HepG2 (cell line): Measurements from ENCODE around the gene AKAP12. TPM values are rescaled to one million over a fixed set of nuclear protein-coding genes. Genes with fewer than 3 reads are reported as not detected.

ENCODE experiments used
- GABPB1 ChIP-seq: IDR thresholded peaks from 2 replicates; pipeline ENCODE4 v1.6.1; 2016; ENCODE audit warnings: mild to moderate bottlenecking, missing genetic modification reagents, moderate library complexity, missing compliant biosample characterization
- MAZ ChIP-seq, 2 experiments: sonication (generic) in 1 of 2; formaldehyde crosslinking in 1 of 2; IDR thresholded peaks; 2 replicates each; pipeline versions ENCODE4 v1.5.0 to v1.6.1; 2012 to 2020; ENCODE audit warnings: low read depth in 2 of 2, mild to moderate bottlenecking in 2 of 2, borderline replicate concordance in 1 of 2, improper control_type of control experiment in 1 of 2, low read length in 1 of 2, missing genetic modification reagents in 1 of 2, moderate library complexity in 1 of 2
- NFE2L1 ChIP-seq: sonication (generic); formaldehyde crosslinking; IDR thresholded peaks from 2 replicates; pipeline ENCODE4 v1.4.0; 2020; ENCODE audit warnings: missing genetic modification reagents, mild to moderate bottlenecking, borderline replicate concordance
- PAX8 ChIP-seq: sonication (generic); formaldehyde crosslinking; IDR thresholded peaks from 2 replicates; pipeline ENCODE4 v1.8.0; 2022; ENCODE audit warnings: mild to moderate bottlenecking, missing genetic modification reagents, borderline replicate concordance
- PHF8 ChIP-seq: sonication (generic); formaldehyde crosslinking; IDR thresholded peaks from 2 replicates; pipeline ENCODE4 v1.5.0; 2020; ENCODE audit warnings: missing genetic modification reagents
- SNAI1 ChIP-seq: sonication (generic); formaldehyde crosslinking; IDR thresholded peaks from 2 replicates; pipeline ENCODE4 v1.5.0; 2020; ENCODE audit warnings: mild to moderate bottlenecking, missing genetic modification reagents, borderline replicate concordance
- SOX5 ChIP-seq: IDR thresholded peaks from 2 replicates; pipeline ENCODE4 v1.6.1; 2016; ENCODE audit warnings: borderline replicate concordance
- ZBTB21 ChIP-seq: sonication (generic); formaldehyde crosslinking; IDR thresholded peaks from 2 replicates; pipeline ENCODE4 v1.4.0; 2020; ENCODE audit warnings: missing genetic modification reagents
- ZC3H4 ChIP-seq: sonication (generic); formaldehyde crosslinking; IDR thresholded peaks from 2 replicates; pipeline ENCODE4 v1.4.0; 2020; ENCODE audit warnings: missing genetic modification reagents, borderline replicate concordance
- ZFX ChIP-seq: sonication (generic); formaldehyde crosslinking; IDR thresholded peaks from 2 replicates; pipeline ENCODE4 v1.4.0; 2020; ENCODE audit warnings: mild to moderate bottlenecking, low read depth, missing genetic modification reagents, moderate library complexity
- ZNF430 ChIP-seq: sonication (generic); formaldehyde crosslinking; IDR thresholded peaks from 2 replicates; pipeline ENCODE4 v1.9.0; 2021; ENCODE audit warnings: mild to moderate bottlenecking, missing genetic modification reagents
- ZNF510 ChIP-seq: sonication (generic); formaldehyde crosslinking; IDR thresholded peaks from 2 replicates; pipeline ENCODE4 v1.4.0; 2020; ENCODE audit warnings: low read depth, mild to moderate bottlenecking, missing genetic modification reagents
- ZNF709 ChIP-seq: sonication (generic); formaldehyde crosslinking; IDR thresholded peaks from 2 replicates; pipeline ENCODE4 v1.5.0; 2020; ENCODE audit warnings: mild to moderate bottlenecking, missing genetic modification reagents
- ZNF781 ChIP-seq: sonication (generic); formaldehyde crosslinking; IDR thresholded peaks from 2 replicates; pipeline ENCODE4 v1.5.1; 2020; ENCODE audit warnings: borderline replicate concordance, mild to moderate bottlenecking, missing genetic modification reagents; ENCODE audit errors: not compliant biosample characterization
- polyA plus RNA-seq, 8 experiments: library from polyadenylated mRNA; depleted of rRNA in 3 of 8; stranded (reverse) in 7 of 8; unstranded in 1 of 8; fragments of >200 nt; fragmentation: Illumina TruSeq in 4 of 8; extraction: Trizol in 4 of 8; gene quantifications; 2 replicates each; pipeline versions ENCODE4 v1.2.1 to v1.2.3, GENCODE V29; 2011 to 2016; ENCODE audit warnings: low read depth in 4 of 8, missing spikeins in 1 of 8, mixed read lengths in 1 of 8; ENCODE audit not compliant: insufficient read depth in 1 of 8
- total RNA-seq, 5 experiments: library from RNA; depleted of rRNA; stranded (reverse); fragments of >200 nt; fragmentation: Illumina TruSeq; extraction: Trizol; gene quantifications; 2 replicates each; pipeline ENCODE4 v1.2.3, GENCODE V29; 2016; ENCODE audit warnings: low read depth in 1 of 5
- TF ChIP-seq, protein P1 (sequence below): sonication (generic); formaldehyde crosslinking; IDR thresholded peaks from 2 replicates; pipeline ENCODE4 v1.8.1; 2023; ENCODE audit warnings: mild to moderate bottlenecking, missing genetic modification reagents
- TF ChIP-seq, protein P2 (sequence below): sonication (generic); formaldehyde crosslinking; IDR thresholded peaks from 2 replicates; pipeline ENCODE4 v1.4.0; 2020; ENCODE audit warnings: missing genetic modification reagents, mild to moderate bottlenecking, borderline replicate concordance
- TF ChIP-seq, protein P3 (sequence below), 2 experiments: sonication (generic) in 1 of 2; formaldehyde crosslinking in 1 of 2; IDR thresholded peaks; 2 replicates each; pipeline versions ENCODE4 v1.4.0 to v1.6.1; 2018 to 2020; ENCODE audit warnings: missing genetic modification reagents in 2 of 2, borderline replicate concordance in 1 of 2, low read depth in 1 of 2, mild to moderate bottlenecking in 1 of 2, missing biosample characterization in 1 of 2
- TF ChIP-seq, protein P4 (sequence below): sonication (generic); formaldehyde crosslinking; IDR thresholded peaks from 2 replicates; pipeline ENCODE4 v1.5.1; 2020; ENCODE audit warnings: mild to moderate bottlenecking, missing genetic modification reagents, moderate library complexity
- TF ChIP-seq, protein P5 (sequence below): sonication (generic); formaldehyde crosslinking; IDR thresholded peaks from 2 replicates; pipeline ENCODE4 v1.5.0; 2020; ENCODE audit warnings: missing genetic modification reagents, mild to moderate bottlenecking, borderline replicate concordance

The AKAP12 gene
- total and polyA plus RNA-seq, 2 of the 13 experiments (the other 11 are each of a cell fraction or from before 2014, with no cell fraction given), result 10.6 to 19.0 TPM

DNA sequence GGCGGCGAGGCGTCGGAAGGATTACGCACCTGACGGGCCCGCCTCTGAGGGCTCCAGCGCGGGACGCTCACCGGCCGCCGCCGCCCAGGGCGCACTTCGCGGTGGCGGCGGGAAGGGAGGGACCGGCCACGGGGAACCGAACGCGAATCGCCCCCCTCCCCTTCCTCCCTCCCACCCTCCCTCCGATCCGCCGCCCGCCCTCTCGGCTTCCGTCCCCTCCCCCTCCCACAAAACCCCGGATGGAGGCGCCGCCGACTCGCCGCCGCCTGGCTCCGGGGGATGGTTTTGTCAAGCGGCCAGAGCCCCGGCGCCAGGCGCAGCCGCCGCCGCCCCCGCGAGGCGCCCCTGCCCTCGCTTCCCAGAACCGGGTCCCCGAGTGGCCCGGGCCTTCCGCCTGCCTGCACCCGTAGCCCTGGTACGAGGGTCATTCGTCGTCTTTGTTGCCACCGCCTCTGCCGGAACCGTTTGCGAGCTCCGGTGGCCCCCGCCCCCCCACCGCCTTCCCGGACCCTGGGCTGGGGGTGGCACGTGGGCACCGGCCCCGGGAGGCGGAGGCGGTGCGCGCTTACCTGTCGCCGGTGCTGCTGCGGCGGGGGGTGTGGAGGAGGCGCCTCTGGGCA, 151.2 kb downstream of the AKAP12 start (continued):
- 0 out of 2 replicates have a peak, but pooled peaks have one; percentile 57 for TF ChIP-seq ZNF709 (CRISPR knock-in tag)
- TF ChIP-seq, protein P1, sequence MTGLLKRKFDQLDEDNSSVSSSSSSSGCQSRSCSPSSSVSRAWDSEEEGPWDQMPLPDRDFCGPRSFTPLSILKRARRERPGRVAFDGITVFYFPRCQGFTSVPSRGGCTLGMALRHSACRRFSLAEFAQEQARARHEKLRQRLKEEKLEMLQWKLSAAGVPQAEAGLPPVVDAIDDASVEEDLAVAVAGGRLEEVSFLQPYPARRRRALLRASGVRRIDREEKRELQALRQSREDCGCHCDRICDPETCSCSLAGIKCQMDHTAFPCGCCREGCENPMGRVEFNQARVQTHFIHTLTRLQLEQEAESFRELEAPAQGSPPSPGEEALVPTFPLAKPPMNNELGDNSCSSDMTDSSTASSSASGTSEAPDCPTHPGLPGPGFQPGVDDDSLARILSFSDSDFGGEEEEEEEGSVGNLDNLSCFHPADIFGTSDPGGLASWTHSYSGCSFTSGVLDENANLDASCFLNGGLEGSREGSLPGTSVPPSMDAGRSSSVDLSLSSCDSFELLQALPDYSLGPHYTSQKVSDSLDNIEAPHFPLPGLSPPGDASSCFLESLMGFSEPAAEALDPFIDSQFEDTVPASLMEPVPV (CRISPR knock-in tag), result peak; percentile 73; the same call in 1 of the 2 replicates
- peak; percentile 82; the same call in 1 of the 2 replicates for TF ChIP-seq ZC3H4 (CRISPR knock-in tag)
- TF ChIP-seq PHF8, result peak; percentile 24; the same call in 1 of the 2 replicates
- TF ChIP-seq ZFX (CRISPR knock-in tag), result peak; percentile 6; the same call in 1 of the 2 replicates
- TF ChIP-seq, protein P2, sequence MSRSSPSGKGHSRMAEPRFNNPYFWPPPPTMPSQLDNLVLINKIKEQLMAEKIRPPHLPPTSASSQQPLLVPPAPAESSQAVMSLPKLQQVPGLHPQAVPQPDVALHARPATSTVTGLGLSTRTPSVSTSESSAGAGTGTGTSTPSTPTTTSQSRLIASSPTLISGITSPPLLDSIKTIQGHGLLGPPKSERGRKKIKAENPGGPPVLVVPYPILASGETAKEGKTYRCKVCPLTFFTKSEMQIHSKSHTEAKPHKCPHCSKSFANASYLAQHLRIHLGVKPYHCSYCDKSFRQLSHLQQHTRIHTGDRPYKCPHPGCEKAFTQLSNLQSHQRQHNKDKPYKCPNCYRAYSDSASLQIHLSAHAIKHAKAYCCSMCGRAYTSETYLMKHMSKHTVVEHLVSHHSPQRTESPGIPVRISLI, result 0 out of 2 replicates have a peak, but pooled peaks have one; percentile 20
- TF ChIP-seq ZNF430 (CRISPR knock-in tag), result 0 out of 2 replicates have a peak, but pooled peaks have one; percentile 1
- TF ChIP-seq ZNF510, result 0 out of 2 replicates have a peak, but pooled peaks have one; percentile 24
- TF ChIP-seq SOX5 (CRISPR knock-in tag), result 0 out of 2 replicates have a peak, but pooled peaks have one; percentile 9
- TF ChIP-seq GABPB1 (CRISPR knock-in tag), result peak; percentile 60; the same call in 1 of the 2 replicates
- TF ChIP-seq MAZ (IDR thresholded peaks at IDR 0.05; ENCODE audit: borderline replicate concordance, low read depth, low read length), result no peak
- TF ChIP-seq MAZ (CRISPR knock-in tag; IDR thresholded peaks at IDR 0.05; ENCODE audit: low read depth), result peak; percentile 41; the same call in 1 of the 2 replicates
- no peak for TF ChIP-seq ZBTB21 (CRISPR knock-in tag)
- no peak for TF ChIP-seq NFE2L1
- TF ChIP-seq, protein P3, sequence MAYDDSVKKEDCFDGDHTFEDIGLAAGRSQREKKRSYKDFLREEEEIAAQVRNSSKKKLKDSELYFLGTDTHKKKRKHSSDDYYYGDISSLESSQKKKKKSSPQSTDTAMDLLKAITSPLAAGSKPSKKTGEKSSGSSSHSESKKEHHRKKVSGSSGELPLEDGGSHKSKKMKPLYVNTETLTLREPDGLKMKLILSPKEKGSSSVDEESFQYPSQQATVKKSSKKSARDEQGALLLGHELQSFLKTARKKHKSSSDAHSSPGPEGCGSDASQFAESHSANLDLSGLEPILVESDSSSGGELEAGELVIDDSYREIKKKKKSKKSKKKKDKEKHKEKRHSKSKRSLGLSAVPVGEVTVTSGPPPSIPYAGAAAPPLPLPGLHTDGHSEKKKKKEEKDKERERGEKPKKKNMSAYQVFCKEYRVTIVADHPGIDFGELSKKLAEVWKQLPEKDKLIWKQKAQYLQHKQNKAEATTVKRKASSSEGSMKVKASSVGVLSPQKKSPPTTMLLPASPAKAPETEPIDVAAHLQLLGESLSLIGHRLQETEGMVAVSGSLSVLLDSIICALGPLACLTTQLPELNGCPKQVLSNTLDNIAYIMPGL (CRISPR knock-in tag; IDR thresholded peaks at IDR 0.05; ENCODE audit: borderline replicate concordance in 1 of 2, low read depth in 1 of 2), result peak in 1 of 2 experiments; percentile 68; a peak in 1 of 4 replicates
- TF ChIP-seq, protein P4, sequence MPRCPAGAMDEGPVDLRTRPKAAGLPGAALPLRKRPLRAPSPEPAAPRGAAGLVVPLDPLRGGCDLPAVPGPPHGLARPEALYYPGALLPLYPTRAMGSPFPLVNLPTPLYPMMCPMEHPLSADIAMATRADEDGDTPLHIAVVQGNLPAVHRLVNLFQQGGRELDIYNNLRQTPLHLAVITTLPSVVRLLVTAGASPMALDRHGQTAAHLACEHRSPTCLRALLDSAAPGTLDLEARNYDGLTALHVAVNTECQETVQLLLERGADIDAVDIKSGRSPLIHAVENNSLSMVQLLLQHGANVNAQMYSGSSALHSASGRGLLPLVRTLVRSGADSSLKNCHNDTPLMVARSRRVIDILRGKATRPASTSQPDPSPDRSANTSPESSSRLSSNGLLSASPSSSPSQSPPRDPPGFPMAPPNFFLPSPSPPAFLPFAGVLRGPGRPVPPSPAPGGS, result no peak; the same call in 1 of the 2 replicates
- TF ChIP-seq SNAI1 (CRISPR knock-in tag), result 0 out of 2 replicates have a peak, but pooled peaks have one; percentile 28
- no peak for TF ChIP-seq PAX8 (CRISPR knock-in tag)
- no peak for TF ChIP-seq ZNF781
- TF ChIP-seq, protein P5, sequence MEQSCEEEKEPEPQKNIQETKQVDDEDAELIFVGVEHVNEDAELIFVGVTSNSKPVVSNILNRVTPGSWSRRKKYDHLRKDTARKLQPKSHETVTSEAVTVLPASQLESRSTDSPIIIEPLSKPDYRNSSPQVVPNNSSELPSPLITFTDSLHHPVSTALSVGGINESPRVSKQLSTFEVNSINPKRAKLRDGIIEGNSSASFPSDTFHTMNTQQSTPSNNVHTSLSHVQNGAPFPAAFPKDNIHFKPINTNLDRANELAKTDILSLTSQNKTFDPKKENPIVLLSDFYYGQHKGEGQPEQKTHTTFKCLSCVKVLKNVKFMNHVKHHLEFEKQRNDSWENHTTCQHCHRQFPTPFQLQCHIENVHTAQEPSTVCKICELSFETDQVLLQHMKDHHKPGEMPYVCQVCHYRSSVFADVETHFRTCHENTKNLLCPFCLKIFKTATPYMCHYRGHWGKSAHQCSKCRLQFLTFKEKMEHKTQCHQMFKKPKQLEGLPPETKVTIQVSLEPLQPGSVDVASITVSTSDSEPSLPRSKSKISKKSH (CRISPR knock-in tag), result peak; percentile 51; the same call in 1 of the 2 replicates
